ENCODE measurements around the gene ZNRF3. TPM values are rescaled to one million over a fixed set of nuclear protein-coding genes. Genes with fewer than 3 reads are reported as not detected.

ZNRF3 gene
- polyA plus RNA-seq, 1 donor (not counting 4 experiments of a cell fraction or from before 2014, with no cell fraction given): 2.6 TPM

DNA sequence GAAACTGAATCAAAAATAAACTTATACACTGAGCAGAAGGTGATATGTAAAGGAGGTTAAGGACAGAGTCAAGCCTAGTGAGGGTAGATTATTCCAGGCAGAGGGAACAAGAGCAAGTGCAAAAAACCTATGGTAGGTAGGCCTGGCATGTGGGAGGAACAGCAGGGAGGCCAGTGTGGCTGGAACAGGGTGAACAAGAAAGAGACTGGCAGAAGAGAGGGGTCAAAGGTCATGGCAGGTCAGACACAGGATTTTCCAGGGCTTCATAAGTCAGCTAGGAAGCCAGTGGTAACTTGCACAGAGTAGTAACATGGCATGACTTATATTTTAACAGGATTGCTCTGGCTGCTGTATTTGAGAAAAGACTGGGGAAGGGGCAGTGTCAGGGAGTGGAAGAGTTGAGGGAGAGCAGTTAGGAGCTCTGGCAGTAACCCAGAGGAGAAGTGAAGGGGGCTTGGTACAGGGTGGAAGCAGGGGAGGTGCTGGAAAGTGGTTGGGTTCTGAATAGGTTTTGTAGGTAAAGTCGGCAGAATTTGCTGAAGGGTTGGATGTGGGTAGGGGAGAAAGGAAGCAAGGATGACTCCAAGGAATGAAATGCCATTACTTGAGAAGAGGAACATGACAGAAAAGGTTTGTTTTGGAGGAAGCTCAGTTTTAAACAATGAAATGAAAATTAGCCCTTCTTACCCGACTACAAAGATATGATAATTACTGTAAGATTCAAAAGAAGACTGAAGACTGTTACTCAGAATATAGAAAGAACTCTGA is 86.2 kb downstream of the ZNRF3 start:
- no peaks in the 10 kb centered on the region for H3K9me3 ChIP-seq (ENCODE audit: control insufficient read depth, low read depth, low read length)
- H3K9me1 ChIP-seq (ENCODE audit: control insufficient read depth, extremely low read depth, insufficient read depth, low read length): no peaks in the 10 kb centered on the region
- no peak for TF ChIP-seq EZH2 (IDR thresholded peaks at IDR 0.05; ENCODE audit: low read length)
- TF ChIP-seq, protein P1, sequence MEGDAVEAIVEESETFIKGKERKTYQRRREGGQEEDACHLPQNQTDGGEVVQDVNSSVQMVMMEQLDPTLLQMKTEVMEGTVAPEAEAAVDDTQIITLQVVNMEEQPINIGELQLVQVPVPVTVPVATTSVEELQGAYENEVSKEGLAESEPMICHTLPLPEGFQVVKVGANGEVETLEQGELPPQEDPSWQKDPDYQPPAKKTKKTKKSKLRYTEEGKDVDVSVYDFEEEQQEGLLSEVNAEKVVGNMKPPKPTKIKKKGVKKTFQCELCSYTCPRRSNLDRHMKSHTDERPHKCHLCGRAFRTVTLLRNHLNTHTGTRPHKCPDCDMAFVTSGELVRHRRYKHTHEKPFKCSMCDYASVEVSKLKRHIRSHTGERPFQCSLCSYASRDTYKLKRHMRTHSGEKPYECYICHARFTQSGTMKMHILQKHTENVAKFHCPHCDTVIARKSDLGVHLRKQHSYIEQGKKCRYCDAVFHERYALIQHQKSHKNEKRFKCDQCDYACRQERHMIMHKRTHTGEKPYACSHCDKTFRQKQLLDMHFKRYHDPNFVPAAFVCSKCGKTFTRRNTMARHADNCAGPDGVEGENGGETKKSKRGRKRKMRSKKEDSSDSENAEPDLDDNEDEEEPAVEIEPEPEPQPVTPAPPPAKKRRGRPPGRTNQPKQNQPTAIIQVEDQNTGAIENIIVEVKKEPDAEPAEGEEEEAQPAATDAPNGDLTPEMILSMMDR (optimal IDR thresholded peaks at IDR 0.05 in 1 of 3, IDR thresholded peaks at IDR 0.05 in 1 of 3, conservative IDR thresholded peaks at IDR 0.05 in 1 of 3; ENCODE audit: extremely low read depth in 1 of 3, insufficient read depth in 2 of 3, low read length in 3 of 3): no peak
- no peaks in the 10 kb centered on the region for H3K79me2 ChIP-seq (ENCODE audit: control insufficient read depth, insufficient read depth, low read length)
- H3K27ac ChIP-seq (ENCODE audit: control insufficient read depth, insufficient read depth, low read length): no peak overlapping the region
- no peak for DNase-seq (ENCODE audit: low read depth, low spot score)
- peak overlapping the region; percentile 9 for H3K4me2 ChIP-seq (ENCODE audit: control insufficient read depth, extremely low read depth, insufficient read depth, low read depth, low read length)
- no peaks in the 10 kb centered on the region for H4K20me1 ChIP-seq (ENCODE audit: control insufficient read depth, extremely low read depth, insufficient read depth, low read length)
- no peak overlapping the region for H3K9ac ChIP-seq (ENCODE audit: control insufficient read depth, extremely low read depth, insufficient read depth, low read length)
- no peak overlapping the region for H3K4me3 ChIP-seq (ENCODE audit: control insufficient read depth in 2 of 3, extremely low read depth in 1 of 3, insufficient read depth in 2 of 3, low read depth in 1 of 3, low read length in 3 of 3)
- no peak for FAIRE-seq
- no peak overlapping the region for H2AFZ ChIP-seq (ENCODE audit: control insufficient read depth, low read length)
- no peaks in the 10 kb centered on the region for H3K36me3 ChIP-seq (ENCODE audit: control insufficient read depth in 2 of 2, extremely low read depth in 1 of 2, insufficient read depth in 2 of 2, low read length in 2 of 2)
- dilution Hi-C loops (cut with MboI; ENCODE audit: extremely low pct_ligation_motif_present, low sequenced_read_pairs): no loop called here
- no peaks in the 10 kb centered on the region for H3K27me3 ChIP-seq (ENCODE audit: control insufficient read depth, extremely low read depth, insufficient read depth, low read length)
- H3K4me1 ChIP-seq (ENCODE audit: control insufficient read depth, extremely low read depth, insufficient read depth, low read length): peaks cover 5% of the 10 kb centered on the region

DNA sequence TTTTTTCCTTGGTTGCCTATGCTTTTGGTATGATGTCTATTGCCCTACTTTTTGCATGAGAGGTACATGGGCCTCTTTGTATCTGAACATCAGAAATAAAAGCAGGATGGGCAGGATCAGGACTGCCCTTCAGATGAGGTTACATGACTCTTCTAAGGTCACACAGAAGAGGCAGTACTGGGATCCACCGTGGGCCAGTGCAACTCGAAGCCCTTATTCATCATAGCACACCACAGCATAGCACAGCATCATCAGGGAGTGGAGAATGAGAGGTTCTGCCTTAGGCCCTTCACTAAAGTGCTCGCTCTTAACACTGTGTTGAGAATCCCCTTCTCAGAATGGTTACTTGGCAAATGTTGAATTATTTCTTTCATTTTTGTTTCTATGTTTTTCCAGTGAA is 90.0 kb downstream of the ZNRF3 start:
- H3K4me3 ChIP-seq (ENCODE audit: control insufficient read depth in 2 of 3, extremely low read depth in 1 of 3, insufficient read depth in 2 of 3, low read depth in 1 of 3, low read length in 3 of 3): no peak overlapping the region
- dilution Hi-C loops (cut with MboI; ENCODE audit: extremely low pct_ligation_motif_present, low sequenced_read_pairs): no loop called here
- no peak for FAIRE-seq

More for the DNA sequence above, 90.0 kb downstream of the ZNRF3 start:
- H2AFZ ChIP-seq (ENCODE audit: control insufficient read depth, low read length): no peak overlapping the region
- peaks cover 1% of the 10 kb centered on the region for H3K79me2 ChIP-seq (ENCODE audit: control insufficient read depth, insufficient read depth, low read length)
- no peak for TF ChIP-seq EZH2 (IDR thresholded peaks at IDR 0.05; ENCODE audit: low read length)
- TF ChIP-seq, protein P1 (optimal IDR thresholded peaks at IDR 0.05 in 1 of 3, IDR thresholded peaks at IDR 0.05 in 1 of 3, conservative IDR thresholded peaks at IDR 0.05 in 1 of 3; ENCODE audit: extremely low read depth in 1 of 3, insufficient read depth in 2 of 3, low read length in 3 of 3): no peak
- H3K9me3 ChIP-seq (ENCODE audit: control insufficient read depth, low read depth, low read length): no peaks in the 10 kb centered on the region
- no peaks in the 10 kb centered on the region for H3K27me3 ChIP-seq (ENCODE audit: control insufficient read depth, extremely low read depth, insufficient read depth, low read length)
- H4K20me1 ChIP-seq (ENCODE audit: control insufficient read depth, extremely low read depth, insufficient read depth, low read length): no peaks in the 10 kb centered on the region
- H3K27ac ChIP-seq (ENCODE audit: control insufficient read depth, insufficient read depth, low read length): no peak overlapping the region
- no peak overlapping the region for H3K9ac ChIP-seq (ENCODE audit: control insufficient read depth, extremely low read depth, insufficient read depth, low read length)
- no peak for DNase-seq (ENCODE audit: low read depth, low spot score)
- H3K9me1 ChIP-seq (ENCODE audit: control insufficient read depth, extremely low read depth, insufficient read depth, low read length): peaks cover 3% of the 10 kb centered on the region
- no peak overlapping the region for H3K4me2 ChIP-seq (ENCODE audit: control insufficient read depth, extremely low read depth, insufficient read depth, low read depth, low read length)
- H3K4me1 ChIP-seq (ENCODE audit: control insufficient read depth, extremely low read depth, insufficient read depth, low read length): peaks cover 31% of the 10 kb centered on the region
- H3K36me3 ChIP-seq (ENCODE audit: control insufficient read depth in 2 of 2, extremely low read depth in 1 of 2, insufficient read depth in 2 of 2, low read length in 2 of 2): no peaks in the 10 kb centered on the region
